SK-N-SH treated with all-trans-retinoic acid at 6 μM for 48 hours (cell line): ENCODE data around the gene CANT1.

Experiments used
- ATAC-seq: fragments of 200-7000 bp; cut with Tn5 transposase; 3 replicates; pipeline ENCODE4 v1.9.1; 2020; ENCODE audit warnings: mild to moderate bottlenecking, moderate library complexity
- ARNTL ChIP-seq: fragments of 450-650 bp; formaldehyde crosslinking; IDR thresholded peaks from 2 replicates; pipeline ENCODE4 v1.5.0; 2020; ENCODE audit warnings: low read depth, mild to moderate bottlenecking, moderate library complexity, borderline replicate concordance
- BACH2 ChIP-seq: fragments of 250-450 bp; sonication (Bioruptor Pico); IDR thresholded peaks from 2 replicates; pipeline ENCODE4 v1.9.0; 2021; ENCODE audit warnings: mild to moderate bottlenecking, borderline replicate concordance
- ESRRG ChIP-seq: fragments of 250-450 bp; sonication (Bioruptor Pico); IDR thresholded peaks from 2 replicates; pipeline ENCODE4 v1.6.1; 2021; ENCODE audit warnings: mild to moderate bottlenecking
- GLIS3 ChIP-seq: fragments of 250-450 bp; sonication (Bioruptor Pico); IDR thresholded peaks from 2 replicates; pipeline ENCODE4 v1.5.0; 2020; ENCODE audit warnings: mild to moderate bottlenecking, moderate library complexity
- ISL1 ChIP-seq: fragments of 250-450 bp; sonication (Bioruptor Pico); IDR thresholded peaks from 2 replicates; pipeline ENCODE4 v2.1.2; 2022; ENCODE audit warnings: mild to moderate bottlenecking, moderate library complexity
- OSR1 ChIP-seq: fragments of 250-450 bp; sonication (Bioruptor Pico); IDR thresholded peaks from 2 replicates; pipeline ENCODE4 v1.8.0; 2022; ENCODE audit warnings: moderate library complexity, mild to moderate bottlenecking, inconsistent platforms
- PATZ1 ChIP-seq: fragments of 250-450 bp; sonication (Bioruptor Pico); IDR thresholded peaks from 2 replicates; pipeline ENCODE4 v1.8.0; 2020; ENCODE audit warnings: mild to moderate bottlenecking, moderate library complexity, borderline replicate concordance
- PPARA ChIP-seq: fragments of 250-450 bp; sonication (Bioruptor Pico); IDR thresholded peaks from 2 replicates; pipeline ENCODE4 v1.5.0; 2020; ENCODE audit warnings: mild to moderate bottlenecking, borderline replicate concordance
- RARB ChIP-seq: fragments of 250-450 bp; sonication (Bioruptor Pico); IDR thresholded peaks from 2 replicates; pipeline ENCODE4 v1.8.0; 2021; ENCODE audit warnings: mild to moderate bottlenecking, moderate library complexity
- SNAI2 ChIP-seq: fragments of 250-450 bp; sonication (Bioruptor Pico); IDR thresholded peaks from 2 replicates; pipeline ENCODE4 v1.5.0; 2020; ENCODE audit warnings: mild to moderate bottlenecking, moderate library complexity
- TCF4 ChIP-seq: fragments of 250-450 bp; sonication (Bioruptor Pico); IDR thresholded peaks from 2 replicates; pipeline ENCODE4 v1.8.0; 2021; ENCODE audit warnings: mild to moderate bottlenecking, moderate library complexity, borderline replicate concordance
- TSHZ2 ChIP-seq: fragments of 250-450 bp; sonication (Bioruptor Pico); IDR thresholded peaks from 2 replicates; pipeline ENCODE4 v1.5.0; 2020; ENCODE audit warnings: mild to moderate bottlenecking, moderate library complexity
- ZC3H10 ChIP-seq: fragments of 250-450 bp; sonication (Bioruptor Pico); IDR thresholded peaks from 2 replicates; pipeline ENCODE4 v1.5.1; 2021; ENCODE audit warnings: mild to moderate bottlenecking, moderate library complexity
- ZFP3 ChIP-seq: fragments of 250-450 bp; sonication (Bioruptor Pico); IDR thresholded peaks from 2 replicates; pipeline ENCODE4 v1.5.0; 2020; ENCODE audit warnings: mild to moderate bottlenecking, moderate library complexity
- ZFP30 ChIP-seq: fragments of 450-650 bp; formaldehyde crosslinking; IDR thresholded peaks from 2 replicates; pipeline ENCODE4 v1.5.0; 2022; ENCODE audit warnings: mild to moderate bottlenecking, moderate library complexity
- ZNF565 ChIP-seq: fragments of 450-650 bp; formaldehyde crosslinking; conservative IDR thresholded peaks from 2 replicates; pipeline ENCODE4 v1.5.0; 2020; ENCODE audit warnings: low read depth, mild to moderate bottlenecking, moderate library complexity
- ZNF70 ChIP-seq: fragments of 450-650 bp; formaldehyde crosslinking; IDR thresholded peaks from 2 replicates; pipeline ENCODE4 v1.5.0; 2020; ENCODE audit warnings: mild to moderate bottlenecking, moderate library complexity
- ZNF8 ChIP-seq: fragments of 450-650 bp; formaldehyde crosslinking; IDR thresholded peaks from 2 replicates; pipeline ENCODE4 v1.5.0; 2020; ENCODE audit warnings: mild to moderate bottlenecking, moderate library complexity
- TF ChIP-seq, protein P1 (sequence below): fragments of 250-450 bp; sonication (Bioruptor Pico); IDR thresholded peaks from 2 replicates; pipeline ENCODE4 v1.5.1; 2020; ENCODE audit warnings: low read depth, mild to moderate bottlenecking, moderate library complexity
- TF ChIP-seq, protein P2 (sequence below): fragments of 250-450 bp; sonication (Bioruptor Pico); IDR thresholded peaks from 2 replicates; pipeline ENCODE4 v1.5.1; 2021; ENCODE audit warnings: mild to moderate bottlenecking, moderate library complexity
- TF ChIP-seq, protein P3 (sequence below): fragments of 250-450 bp; sonication (Bioruptor Pico); IDR thresholded peaks from 2 replicates; pipeline ENCODE4 v1.8.0; 2021; ENCODE audit warnings: low read depth, mild to moderate bottlenecking, moderate library complexity, borderline replicate concordance

Gene CANT1

DNA sequence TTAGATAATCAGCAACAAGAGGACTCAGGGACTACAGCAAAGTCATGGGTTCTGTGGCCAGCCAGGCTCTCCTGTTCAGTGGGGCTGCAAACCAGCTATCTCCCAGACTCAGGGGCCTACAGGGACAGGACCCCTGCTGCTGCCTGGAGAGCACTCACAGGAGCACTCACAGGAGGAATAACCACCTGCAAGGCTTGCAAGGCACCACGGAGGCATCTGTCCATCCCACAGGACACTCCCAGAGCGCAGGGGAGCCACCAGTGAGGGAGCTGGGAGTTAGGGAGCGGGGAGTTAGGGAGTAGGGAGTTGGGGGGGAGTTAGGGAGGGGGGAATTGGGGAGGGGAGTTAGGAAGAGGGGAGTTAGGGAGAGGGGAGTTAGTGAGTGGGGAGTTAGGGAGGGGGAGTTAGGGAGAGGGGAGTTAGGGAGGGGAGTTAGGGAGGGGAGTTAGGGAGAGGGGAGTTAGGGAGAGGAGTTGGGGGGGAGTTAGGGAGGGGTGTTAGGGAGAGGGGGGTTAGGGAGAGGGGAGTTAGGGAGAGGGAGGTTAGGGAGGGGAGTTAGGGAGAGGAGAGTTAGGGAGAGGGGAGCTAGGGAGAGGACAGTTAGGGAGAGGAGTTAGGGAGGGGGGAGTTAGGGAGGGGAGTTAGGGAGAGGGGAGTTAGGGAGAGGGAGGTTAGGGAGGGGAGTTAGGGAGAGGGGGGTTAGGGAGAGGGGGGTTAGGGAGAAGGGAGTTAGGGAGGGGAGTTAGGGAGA, 5.7 kb downstream of the CANT1 start:
- TF ChIP-seq ZNF565 (no peak), ZNF8 (CRISPR knock-in tag) (no peak), ESRRG (no peak), ZFP30 (CRISPR knock-in tag) (no peak), ZFP3 (CRISPR knock-in tag) (no peak), ARNTL (CRISPR knock-in tag) (no peak), OSR1 (CRISPR knock-in tag) (no peak), ZNF70 (CRISPR knock-in tag) (no peak), RARB (CRISPR knock-in tag) (no peak), GLIS3 (CRISPR knock-in tag) (no peak), BACH2 (CRISPR knock-in tag) (no peak), TSHZ2 (no peak), ISL1 (CRISPR knock-in tag) (no peak), TCF4 (CRISPR knock-in tag) (no peak), PPARA (no peak), PATZ1 (CRISPR knock-in tag) (no peak), ZC3H10 (CRISPR knock-in tag) (no peak)
- TF ChIP-seq, protein P1, sequence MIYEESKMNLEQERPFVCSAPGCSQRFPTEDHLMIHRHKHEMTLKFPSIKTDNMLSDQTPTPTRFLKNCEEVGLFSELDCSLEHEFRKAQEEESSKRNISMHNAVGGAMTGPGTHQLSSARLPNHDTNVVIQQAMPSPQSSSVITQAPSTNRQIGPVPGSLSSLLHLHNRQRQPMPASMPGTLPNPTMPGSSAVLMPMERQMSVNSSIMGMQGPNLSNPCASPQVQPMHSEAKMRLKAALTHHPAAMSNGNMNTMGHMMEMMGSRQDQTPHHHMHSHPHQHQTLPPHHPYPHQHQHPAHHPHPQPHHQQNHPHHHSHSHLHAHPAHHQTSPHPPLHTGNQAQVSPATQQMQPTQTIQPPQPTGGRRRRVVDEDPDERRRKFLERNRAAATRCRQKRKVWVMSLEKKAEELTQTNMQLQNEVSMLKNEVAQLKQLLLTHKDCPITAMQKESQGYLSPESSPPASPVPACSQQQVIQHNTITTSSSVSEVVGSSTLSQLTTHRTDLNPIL (CRISPR knock-in tag) = no peak
- TF ChIP-seq, protein P2, sequence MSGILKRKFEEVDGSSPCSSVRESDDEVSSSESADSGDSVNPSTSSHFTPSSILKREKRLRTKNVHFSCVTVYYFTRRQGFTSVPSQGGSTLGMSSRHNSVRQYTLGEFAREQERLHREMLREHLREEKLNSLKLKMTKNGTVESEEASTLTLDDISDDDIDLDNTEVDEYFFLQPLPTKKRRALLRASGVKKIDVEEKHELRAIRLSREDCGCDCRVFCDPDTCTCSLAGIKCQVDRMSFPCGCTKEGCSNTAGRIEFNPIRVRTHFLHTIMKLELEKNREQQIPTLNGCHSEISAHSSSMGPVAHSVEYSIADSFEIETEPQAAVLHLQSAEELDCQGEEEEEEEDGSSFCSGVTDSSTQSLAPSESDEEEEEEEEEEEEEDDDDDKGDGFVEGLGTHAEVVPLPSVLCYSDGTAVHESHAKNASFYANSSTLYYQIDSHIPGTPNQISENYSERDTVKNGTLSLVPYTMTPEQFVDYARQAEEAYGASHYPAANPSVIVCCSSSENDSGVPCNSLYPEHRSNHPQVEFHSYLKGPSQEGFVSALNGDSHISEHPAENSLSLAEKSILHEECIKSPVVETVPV (CRISPR knock-in tag) = no peak
- ATAC-seq = no peak

DNA sequence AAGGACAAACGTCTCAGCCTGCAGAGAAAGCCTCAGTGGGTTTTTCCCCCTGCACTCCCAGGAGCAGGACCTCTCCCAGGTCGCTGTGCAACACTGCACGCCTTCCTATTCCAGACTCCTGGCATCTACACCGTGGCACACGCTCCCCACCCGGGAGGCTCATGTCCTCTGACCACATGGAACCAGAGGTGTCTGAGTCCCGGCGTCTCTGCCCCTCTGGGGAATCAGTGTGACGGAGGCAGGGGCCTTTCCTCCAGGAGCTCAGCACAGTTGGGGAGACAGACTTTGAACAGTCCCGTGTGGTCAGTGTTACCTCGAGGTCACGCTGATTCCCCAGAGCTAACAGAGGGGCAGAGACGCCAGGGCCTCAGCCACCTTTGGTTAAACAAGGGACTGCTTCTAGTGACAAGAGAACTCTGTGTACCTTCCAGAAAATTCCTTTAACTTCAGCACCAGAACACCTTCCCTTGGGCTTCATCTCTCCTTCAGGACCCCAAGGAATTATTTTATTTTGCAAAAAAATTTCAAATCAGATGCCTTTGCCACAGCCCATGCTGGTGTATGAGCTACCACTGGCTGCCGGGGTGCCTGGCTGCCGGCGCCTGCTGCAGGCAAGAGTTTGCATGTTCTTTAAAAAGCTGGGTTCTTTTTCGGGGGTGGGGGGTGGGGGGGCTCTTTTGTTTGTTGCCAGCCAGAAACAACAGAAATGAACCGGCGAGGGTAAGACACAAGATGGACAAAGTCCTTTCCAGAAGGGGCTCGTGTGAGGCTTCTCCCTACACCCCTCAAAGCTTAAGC, 6.6 kb downstream of the CANT1 start:
- no peak for TF ChIP-seq ZNF70 (CRISPR knock-in tag)
- TF ChIP-seq RARB (CRISPR knock-in tag) = no peak
- TF ChIP-seq ZFP30 (CRISPR knock-in tag) = no peak
- TF ChIP-seq, protein P1 (CRISPR knock-in tag) = no peak
- no peak for TF ChIP-seq TSHZ2
- TF ChIP-seq SNAI2 (CRISPR knock-in tag) = no peak
- TF ChIP-seq, protein P3, sequence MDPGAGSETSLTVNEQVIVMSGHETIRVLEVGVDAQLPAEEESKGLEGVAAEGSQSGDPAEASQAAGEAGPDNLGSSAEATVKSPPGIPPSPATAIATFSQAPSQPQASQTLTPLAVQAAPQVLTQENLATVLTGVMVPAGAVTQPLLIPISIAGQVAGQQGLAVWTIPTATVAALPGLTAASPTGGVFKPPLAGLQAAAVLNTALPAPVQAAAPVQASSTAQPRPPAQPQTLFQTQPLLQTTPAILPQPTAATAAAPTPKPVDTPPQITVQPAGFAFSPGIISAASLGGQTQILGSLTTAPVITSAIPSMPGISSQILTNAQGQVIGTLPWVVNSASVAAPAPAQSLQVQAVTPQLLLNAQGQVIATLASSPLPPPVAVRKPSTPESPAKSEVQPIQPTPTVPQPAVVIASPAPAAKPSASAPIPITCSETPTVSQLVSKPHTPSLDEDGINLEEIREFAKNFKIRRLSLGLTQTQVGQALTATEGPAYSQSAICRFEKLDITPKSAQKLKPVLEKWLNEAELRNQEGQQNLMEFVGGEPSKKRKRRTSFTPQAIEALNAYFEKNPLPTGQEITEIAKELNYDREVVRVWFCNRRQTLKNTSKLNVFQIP (CRISPR knock-in tag) = no peak
- TF ChIP-seq ISL1 (CRISPR knock-in tag) = no peak
- TF ChIP-seq ZNF565 = no peak
- no peak for ATAC-seq
